DMS153 treated with DMSO at 0.1 percent for 48 hours (cell line): Measurements from ENCODE around the gene AP2B1.
"Not testable (repeated sequence)": the region's sequence is repeated elsewhere in the genome, so short reads cannot be mapped to it uniquely, and the experiment has no call there.

Experiments
- DNase-seq: peaks from one replicate; lab custom pipeline; 2025; ENCODE audit not compliant: unreplicated experiment; lab: John Stamatoyannopoulos, UW

Gene AP2B1

DNA sequence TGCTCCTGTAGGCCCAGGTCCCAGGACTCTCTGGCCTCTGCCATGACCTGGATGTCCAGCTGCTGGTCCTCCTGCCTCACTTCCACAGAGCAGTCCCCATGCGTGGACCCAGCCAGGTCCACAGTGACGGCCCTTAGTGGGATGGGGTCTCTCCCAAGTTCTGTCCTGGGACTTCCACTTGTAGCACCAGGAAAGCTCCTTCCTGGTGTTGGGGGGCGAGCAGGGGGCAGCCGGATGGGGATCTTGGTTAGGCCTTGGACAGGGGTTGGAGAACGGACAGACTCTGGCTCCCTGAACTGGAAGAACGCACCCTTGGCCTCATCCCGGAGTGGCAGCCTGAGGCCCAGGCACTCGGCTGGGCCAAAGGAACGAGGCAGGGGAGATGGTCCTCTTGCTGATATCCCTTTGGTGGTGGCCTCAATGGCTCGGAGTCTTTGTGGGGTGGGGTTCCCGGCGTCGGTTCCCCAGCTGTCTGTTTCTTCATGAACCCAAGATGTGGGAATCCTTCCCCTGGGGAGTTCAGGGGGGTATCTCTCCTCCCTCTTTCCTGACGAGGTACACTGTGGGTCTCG is 158.7 kb downstream of the AP2B1 start:
- no peak for DNase-seq

DNA sequence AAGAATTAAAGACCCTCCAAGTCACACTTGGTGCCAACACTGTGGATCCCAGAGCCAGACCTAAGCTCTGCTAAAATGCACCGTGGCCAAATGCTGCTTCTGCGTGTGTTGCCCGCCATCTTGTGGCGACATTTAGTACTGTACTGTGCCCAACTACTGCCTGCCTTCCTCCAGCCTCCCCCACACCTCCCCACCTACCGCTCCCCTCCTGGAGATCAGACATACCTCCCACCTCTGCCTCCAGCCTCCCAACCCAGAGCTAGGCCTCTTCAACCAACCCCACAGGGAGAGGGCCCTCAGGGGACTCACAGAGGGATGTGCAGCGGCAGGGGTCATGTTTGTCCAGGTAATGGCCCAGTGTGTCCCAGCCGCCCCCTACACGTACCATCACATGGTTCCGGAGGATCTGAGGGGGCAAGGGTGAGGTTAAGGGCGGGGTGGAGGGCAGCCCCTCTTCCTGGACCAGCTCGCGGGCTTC is 160.5 kb downstream of the AP2B1 start:
- DNase-seq, result peak; percentile 46

DNA sequence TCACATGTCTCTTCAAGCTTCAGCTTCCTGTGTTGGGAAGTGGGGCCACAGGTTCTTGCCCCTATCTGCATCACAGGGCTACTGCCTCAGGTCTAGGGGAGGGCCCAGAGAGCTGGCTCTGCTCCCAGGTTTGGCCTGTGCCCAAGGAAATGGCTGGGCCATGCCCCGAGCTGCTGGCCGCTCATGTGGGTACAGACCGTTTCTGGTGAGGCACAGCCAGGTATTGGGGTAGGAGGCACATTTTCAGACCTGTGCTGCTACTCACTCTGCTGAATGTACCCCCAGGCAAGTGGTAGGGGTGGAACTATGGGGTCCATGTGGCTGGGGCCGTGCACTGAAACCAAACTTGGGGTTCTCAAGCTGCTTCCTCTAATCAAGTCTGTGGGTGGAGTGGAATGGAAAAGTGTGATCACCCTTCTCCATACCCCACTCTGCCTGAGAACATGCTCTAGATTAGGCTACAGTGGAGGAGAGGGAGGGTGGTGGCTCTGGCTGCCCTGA is 161.3 kb downstream of the AP2B1 start:
- DNase-seq, result no peak

DNA sequence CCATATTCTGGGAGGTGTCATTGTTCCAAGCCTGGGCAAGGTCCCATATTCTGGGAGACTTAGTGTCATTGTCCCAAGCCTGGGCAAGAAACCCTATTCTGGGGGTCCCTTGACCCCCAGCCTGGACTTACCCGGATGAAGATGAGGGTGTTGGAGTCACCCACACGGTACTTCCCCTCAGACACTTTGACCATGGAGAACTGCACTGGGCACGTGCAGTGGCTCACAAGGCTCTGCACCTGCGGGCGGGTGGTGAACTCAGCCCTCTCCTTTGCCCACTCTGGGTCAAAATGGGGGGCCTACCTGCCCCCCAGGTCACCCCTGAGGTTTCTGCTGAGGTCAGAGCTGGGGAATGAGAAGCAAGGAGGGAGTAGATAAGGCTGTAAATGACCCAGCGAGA is 161.9 kb downstream of the AP2B1 start:
- no peak for DNase-seq

DNA sequence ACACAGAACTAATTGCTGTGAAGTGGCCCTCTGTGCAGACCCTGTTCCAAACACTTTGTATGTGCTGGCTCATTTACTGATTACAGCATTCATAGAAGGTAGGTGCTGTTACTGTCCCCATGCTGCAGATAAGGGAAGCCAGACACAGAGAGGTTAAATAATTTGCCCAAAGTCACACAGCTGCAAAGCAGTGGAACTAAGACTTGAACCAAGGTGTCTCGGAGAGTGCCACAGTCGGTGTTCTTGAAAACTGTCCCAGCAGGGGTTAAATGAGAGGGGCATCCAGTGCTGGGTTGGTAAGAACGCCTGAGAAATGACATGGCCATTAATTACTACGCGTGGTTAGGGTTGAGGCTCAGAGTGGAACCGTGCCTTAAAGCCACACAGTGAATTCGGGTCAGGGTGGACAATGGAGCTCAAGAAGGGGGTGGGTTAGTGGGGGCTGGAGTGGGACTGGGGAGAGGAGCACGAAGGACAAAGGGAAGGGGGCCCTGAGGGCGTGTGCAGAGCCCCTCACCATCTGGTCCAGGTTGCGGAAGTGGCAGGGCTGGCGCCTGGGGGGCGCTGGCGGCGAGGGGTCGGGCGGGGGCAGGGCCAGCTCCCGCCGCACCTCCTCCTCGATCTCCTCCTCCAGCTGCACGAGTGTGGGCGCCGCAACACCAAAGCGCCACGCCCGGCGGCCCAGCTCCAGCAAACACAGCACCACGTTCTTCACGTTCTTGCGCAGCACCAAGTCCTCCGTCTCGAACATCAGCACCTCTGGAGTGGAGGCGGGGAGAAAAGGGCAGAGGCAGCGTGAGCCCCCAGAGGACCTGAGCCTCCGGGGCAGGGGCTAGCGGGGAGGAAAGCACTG is 162.7 kb downstream of the AP2B1 start:
- no peak for DNase-seq

DNA sequence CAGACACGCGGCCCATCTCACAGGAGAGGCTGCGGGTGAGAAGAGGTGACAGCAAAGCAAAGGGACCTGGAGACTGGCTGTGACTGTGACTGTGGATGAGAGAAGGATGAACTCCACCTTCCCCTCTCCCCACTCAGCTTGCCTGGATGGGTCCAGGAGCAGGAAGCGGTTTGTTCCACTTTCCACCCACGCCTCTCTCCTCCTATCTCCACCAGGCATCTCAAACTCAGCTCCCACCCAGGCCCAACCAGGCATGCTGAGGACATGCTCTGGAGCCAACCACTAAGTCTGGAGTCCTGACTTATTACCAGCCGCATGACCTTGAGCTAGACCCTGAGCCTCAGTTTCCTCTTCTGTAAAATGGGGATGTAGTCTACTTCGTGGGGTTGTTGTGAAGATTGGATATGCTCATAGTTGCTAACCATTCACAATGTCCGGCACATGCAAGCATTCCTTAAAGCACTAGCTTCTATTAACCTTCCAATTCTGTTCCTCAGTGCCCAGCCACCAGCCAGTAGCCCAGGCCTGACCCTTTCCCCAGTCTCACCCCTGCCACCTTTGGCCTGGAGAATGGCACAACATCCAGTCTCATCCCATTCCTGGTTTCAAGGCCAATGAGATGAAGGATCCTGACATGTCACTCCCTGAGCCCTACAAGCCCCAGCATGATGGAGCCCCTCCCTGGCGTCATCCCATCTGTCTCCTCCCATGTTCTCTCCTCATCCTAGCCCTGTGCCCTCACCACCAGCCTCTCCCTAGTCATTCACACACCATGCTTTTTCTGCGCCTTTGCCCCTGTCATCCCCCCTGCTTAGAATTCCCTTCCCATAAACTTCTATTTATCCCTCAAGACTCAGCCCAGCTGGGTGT is 163.6 kb downstream of the AP2B1 start:
- no peak for DNase-seq

DNA sequence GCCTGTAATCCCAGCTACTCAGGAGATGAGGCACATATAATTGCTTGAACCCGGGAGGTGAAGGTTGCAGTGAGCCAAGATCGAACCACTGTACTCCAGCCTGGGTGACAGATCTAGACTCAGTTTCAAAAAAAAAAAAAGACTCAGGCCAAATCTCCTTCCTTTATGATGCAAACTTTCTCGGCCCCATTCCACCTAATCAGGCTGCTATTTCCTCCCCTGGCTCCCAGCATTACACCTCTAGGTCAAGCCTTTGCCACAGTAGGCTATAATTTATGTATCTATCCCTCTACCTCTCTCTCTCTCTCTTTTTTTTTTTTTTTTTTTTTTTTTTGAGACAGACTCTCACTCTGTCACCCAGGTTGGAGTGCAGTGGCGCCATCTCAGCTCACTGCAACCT is 164.4 kb downstream of the AP2B1 start:
- not testable (repeated sequence) for DNase-seq

DNA sequence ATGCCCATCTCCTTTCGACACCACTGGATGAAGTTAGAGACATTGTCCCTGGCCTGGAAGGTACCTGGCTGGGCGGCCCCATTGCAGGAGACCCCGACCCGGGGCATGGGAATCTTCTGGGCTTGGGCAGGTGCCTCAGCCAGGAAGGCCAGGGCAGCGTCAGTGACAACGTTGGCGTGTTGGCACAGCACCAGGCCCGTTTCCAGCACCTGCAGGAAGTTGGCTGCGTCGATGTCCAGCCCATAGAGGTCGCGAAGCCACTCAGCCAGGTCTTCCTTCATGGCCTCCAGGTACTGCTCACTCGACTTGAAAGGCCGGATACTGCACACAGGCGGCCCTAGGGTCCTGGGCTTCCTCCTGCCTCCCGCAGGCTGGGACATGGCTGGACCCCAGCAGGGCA is 165.3 kb downstream of the AP2B1 start:
- peak; percentile 25 for DNase-seq

DNA sequence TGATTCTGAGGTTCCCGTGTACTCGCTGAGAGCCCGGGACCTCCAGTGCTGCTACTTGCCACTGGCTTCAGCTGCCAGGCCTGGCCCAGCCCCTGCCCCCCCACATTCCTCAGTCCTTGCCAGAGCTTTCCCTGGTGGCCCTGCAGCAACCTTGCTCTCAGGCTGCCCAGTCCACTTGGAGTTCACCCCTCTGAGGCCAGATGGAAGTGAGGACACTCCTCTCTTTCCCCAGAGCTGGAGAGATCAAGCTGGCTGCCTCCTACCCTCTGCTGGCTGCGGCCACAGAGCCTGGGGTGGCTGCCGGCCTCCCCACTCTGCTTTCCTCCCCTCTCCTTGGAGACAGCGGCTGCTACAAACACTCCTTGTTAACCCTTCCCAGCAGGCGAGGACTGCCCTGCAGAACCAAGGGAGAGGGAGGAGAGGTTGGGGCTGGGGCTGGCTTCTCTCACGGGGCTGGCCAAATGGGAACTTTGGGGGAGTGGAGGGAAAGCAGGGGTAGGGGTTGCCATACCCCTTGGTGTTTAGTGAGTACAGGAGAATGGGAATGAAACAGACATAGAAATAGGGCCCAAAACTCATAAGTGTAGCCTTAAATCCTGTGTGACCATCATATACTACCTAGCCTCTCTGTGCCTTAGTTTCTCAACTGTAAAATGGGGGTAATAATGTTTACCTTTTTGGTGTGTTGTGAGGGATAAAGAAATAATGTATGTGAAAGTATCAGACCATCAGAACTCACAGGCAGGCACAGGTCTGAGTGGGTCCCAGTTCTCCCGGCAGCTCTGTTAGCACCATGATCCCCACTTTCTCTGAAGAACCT is 166.0 kb downstream of the AP2B1 start, which contains the start of gene GAS2L2:
GAS2L2 (minus strand) TSS at position 295 of the 820 bp plus-strand sequence. CDS start 389 bp downstream, outside the sequence.
- DNase-seq, result no peak

DNA sequence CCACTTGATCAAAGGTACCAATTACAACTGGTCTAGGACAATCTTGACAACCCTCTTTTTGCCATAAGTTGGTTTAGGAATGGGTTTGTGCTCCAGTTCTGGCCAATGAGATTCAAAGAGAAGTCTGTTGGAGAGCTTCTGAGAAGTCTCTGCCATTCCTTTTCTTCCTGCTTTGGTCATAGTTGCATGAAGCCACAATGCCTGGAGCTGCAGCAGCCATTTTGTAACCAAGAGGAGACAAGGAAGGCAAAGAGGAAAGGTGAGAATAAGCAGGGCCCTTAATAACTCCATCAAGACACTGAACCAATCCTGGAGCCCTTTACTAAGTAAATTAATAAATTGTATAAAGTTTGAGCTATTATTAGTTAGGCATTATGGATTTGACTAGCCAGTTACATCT is 170.1 kb downstream of the AP2B1 start:
- DNase-seq, result no peak

DNA sequence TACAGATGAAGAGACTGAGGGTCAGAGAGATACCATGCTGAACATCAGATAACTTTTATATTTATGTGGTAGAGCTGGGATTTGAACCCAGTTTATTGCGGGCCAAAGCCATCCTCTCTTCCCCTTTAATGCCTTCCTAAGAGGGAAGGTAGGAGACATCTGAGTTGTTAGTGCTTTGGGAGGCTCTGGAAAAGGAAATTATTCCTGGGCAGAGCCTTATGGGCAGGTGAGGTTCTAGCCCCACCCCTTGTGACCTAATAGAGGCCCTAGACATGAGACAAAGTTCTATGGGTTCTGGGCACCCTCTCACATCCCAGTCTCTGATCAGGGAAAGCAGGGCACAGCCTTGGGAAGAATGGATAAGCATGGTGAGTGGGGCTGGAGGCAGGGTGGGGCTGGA is 173.5 kb downstream of the AP2B1 start, which contains the start of gene C17orf50:
C17orf50 (plus strand) TSS at position 301 of the 400 bp plus-strand sequence; CDS start at position 356, 55 bp downstream.
- no peak for DNase-seq

DNA sequence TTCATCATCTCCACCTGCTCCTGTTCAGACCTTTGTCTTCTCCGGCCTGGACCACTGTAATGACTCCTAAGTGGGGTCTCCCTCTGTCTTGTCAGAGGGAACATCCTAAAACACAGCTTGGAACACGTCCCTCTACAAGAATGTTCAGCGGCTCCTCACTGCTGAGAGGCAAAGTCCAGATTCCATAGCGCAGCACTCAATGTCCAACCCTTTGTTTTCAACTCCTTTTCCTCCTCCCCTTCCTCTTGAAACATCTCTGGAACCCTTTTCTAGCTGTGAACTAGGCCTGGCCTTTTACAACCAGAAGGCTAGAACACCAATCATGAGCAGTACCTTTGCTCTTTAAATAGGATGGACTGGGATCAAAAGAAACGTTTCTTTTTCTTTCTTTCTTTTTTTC is 174.5 kb downstream of the AP2B1 start:
- no peak for DNase-seq

DNA sequence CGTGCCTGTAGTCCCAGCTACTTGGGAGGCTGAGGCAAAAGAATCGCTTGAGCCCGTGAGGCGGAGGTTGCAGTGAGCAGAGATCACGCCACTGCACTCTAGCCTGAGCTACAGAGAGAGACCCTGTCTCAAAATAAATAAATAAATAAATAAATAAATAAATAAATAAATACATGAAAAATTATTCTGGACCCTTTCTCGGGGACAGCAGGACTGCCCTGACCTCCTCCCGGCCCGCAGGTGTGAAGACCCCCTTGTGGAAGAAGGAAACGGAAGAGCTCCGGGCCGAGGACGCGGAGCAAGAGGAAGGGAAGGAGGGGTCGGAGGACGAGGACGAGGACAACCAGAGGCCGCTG is 176.6 kb downstream of the AP2B1 start:
- no peak for DNase-seq

DNA sequence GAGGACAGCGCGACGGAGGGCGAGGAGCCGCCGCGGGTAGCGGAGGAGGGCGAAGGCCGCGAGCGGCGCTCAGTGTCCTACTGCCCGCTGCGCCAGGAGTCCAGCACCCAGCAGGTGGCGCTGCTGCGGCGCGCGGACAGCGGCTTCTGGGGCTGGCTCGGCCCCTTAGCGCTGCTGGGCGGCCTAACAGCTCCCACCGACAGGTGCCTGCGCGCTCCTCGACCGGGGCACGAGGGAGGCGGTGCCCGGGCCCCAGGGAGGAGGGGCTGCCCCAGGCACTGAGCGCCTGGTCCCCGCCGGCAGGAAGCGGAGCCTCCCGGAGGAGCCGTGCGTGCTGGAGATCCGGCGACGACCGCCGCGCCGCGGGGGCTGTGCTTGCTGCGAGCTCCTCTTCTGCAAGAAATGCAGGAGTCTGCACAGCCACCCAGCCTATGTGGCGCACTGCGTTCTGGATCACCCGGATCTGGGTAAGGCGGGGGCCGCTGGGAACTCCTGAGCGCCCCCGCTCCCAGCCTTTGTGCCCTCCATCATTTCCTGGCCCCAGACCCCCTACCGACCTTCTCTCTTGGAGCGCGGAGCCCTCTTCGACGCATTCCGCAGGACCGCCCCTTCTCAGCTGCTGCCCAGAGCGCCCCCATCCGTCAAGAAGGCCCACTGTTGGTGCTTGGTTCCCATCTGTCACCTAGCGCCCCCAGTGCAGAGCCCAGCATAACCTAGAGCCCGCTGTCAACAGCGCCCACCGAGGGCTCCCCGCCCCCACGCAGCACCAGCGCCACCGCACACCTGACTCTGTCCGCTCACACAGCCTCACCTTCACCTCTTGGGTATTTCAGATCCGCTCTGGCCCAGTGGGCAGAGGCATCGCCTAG is 177.2 kb downstream of the AP2B1 start:
- DNase-seq, result peak; percentile 91

DNA sequence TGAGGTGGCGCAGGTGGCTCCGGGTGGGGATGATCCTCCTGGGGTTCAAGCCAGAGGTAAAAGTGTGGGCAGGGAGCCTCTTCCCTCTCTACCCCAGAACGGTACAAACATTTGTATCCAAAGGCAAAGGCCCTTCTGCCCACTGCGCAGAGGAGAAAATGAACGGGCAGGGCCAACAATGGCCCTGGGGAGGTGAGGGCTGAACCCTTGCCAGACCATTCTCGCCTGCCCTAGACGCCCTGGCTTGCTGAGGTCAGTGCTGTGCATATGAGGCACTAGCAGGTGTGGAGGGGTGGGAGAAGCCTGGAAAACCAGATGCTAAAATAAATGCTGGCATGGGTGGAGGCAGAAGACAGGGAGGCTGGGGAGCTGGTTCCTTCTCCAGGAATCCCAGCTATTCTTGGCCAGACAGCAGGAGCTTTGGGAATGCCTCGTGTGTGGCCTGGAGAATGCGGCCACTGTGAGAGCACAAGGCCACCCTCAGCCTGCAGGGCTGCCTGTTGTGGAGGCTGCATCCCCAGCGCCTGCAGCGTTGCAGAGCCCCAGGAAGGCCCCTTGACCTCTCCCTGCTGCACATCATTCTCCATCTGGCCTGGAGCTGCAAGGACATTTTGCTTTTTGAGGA is 178.1 kb downstream of the AP2B1 start:
- DNase-seq, result no peak

DNA sequence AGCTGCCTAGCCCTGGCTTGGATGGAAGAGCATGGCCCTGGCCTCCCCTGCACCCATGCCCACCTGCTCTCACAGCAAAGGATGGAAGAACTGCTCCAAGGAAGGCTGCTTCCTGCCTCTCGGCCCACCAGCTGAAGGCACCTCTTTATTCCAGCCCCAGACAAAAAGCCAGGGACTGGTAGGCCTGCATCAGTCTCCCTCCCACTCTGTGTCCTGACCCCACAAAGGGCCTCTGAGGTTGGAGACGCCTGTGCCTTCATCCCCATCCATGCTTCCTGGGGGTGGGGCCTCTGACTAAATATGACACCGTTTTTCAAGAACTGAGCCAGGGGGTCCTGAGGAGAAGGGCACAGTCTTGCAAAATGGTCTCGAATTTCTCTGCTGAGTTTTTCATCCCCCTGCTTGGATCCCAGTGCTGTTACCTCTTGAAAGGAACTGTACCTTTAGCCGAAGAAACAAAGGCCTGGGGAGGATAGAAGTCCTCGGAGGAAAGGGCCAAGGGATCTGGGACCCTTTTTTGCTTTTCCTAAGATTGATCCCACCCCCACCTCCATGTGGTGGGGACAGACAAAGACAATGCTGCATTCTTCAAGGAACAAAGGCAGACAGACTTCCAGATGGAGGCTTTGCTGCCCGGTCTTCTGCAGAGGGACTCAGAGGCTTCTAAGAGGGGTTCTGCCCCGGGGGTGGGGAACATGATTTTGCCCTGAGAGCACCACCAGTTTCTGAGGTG is 178.8 kb downstream of the AP2B1 start:
- no peak for DNase-seq

DNA sequence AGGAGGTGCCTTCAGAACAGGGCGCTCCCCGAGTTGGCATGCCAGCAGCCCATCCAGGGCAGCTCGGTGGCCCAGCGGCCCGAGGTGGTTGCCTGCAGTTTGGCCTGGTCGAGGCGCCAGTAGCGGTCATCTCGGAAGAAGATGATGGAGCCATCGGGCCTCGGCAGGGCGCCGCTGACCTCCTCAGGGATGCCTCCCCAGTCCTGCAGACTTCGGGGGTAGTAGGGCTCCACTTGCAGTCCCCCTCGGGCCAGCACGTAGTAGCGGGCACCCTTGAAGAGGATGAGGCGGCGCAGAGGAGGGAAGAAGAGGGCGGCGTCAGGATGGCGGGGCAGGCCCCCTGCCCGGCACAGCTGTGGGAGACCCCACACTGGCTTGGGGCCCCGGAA is 179.4 kb downstream of the AP2B1 start:
- DNase-seq, result no peak

DNA sequence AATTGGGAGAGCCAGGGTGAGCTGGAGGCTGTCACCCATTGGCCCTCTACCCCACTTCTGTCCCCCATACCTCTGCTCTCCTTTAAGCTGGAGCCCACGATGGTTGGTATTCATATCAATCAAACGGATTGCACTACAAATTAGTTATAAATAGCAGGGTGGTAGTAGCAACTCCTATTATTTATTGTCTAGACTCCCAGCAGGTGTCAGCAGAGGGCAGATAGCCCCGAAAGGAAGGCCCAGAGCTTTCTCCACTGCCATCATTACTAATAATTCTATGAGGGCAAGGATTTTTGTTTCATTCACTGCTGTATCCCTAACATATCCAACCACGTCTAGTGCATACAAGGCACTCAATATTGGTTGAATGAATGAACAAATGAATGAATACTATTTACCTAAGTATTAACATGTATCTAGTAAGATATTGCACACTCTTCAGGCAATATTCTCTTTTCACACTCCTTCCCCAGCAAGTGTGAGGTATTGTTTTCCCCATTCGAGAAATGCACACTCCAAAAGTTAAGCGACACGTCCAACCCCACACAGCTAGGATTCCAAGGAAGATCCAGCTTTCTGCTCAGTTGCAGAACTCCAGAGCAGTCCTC is 179.9 kb downstream of the AP2B1 start:
- DNase-seq, result peak; percentile 15
